ENCODE measurements around the gene IGF2R. TPM values are rescaled to one million over a fixed set of nuclear protein-coding genes. Genes with fewer than 3 reads are reported as not detected.
"Not testable (repeated sequence)": the region's sequence is repeated elsewhere in the genome, so short reads cannot be mapped to it uniquely, and the experiment has no call there.

IGF2R gene
- total RNA-seq, 1 experiment from 2014 or later = 75.3 TPM

DNA sequence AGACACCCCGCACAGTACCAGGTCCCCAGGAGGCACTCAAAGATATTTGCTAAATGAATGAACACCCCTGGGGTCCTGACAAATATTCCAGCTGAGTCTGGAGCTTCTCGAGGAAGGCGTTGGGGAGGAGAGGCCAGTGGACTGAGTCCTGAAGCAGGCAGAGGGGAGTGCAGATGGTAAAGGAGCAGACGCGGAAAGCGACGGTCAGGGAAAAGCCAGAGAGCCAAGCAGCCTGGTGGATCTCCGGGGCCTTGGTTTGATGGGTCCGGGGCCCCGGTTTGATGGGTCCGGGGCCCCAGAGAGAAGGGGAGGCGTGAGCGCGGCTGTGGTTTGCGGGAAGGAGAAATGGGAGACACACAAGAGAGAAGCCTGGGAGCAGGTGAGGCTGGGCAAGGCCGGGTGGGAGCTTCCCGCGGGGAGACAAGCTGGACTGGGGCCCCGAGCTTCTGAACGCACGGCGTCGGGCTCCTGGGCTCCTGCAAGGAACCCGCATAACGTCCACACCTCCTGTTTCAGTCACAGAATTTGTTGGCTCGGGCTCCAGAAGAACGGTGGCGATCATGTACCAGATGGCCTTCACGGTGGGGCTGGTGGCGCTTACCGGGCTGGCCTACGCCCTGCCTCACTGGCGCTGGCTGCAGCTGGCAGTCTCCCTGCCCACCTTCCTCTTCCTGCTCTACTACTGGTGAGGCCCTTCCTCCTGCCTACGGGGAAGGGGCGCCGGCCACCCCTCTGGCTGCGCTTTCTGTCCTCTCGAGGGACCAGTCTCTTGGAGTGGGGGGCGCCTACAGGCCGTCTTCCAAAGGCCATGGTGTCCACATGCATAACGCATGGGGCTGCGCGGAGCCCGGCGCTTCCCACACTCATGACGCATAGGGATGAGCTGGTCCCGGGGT lies 164.8 kb downstream of the IGF2R start:
- no peak for DNase-seq (ENCODE audit: low spot score)
- CTCF ChIA-PET = interaction anchor here (1.1 to 1.8 kb wide), 3 partner anchors 164 to 333 kb away, joined by 3 to 6 read pairs (median 3); no protein-coding TSS in a partner anchor

DNA sequence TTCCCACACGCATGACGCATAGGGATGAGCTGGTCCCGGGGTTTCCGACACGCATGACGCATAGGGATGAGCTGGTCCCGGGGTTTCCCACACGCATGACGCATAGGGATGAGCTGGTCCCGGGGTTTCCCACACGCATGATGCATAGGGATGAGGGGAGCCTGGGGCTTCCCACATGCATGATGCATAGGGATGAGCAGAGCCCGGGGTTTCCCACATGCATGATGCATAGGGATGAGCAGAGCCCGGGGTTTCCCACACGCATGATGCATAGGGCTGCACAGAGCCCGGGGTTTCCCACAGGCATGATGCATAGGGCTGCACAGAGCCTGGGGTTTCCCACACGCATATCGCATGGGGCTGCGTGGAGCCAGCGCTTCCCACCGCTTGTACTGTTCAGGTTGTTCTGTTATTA lies 165.5 kb downstream of the IGF2R start:
- H3K36me3 Mint-ChIP-seq; H3K4me3 Mint-ChIP-seq; H3K27ac Mint-ChIP-seq; H3K9me3 Mint-ChIP-seq; ATAC-seq; DNase-seq (ENCODE audit: low spot score): not testable (repeated sequence)
- Mint-ChIP-seq H3K4me1 (peaks cover 45% of the 10 kb centered on the region), H3K27me3 (ENCODE audit: low read depth) (peaks cover 45% of the 10 kb centered on the region)
- POLR2A ChIA-PET = interaction anchor here (0.6 kb wide), 2 partner anchors 69 to 244 kb away, joined by 3 read pairs; no protein-coding TSS in a partner anchor
- CTCF ChIA-PET = interaction anchor here (1.1 to 1.8 kb wide), 3 partner anchors 163 to 333 kb away, joined by 3 to 6 read pairs (median 3); no protein-coding TSS in a partner anchor

More for the DNA sequence above, 164.8 kb downstream of the IGF2R start:
- POLR2A ChIA-PET = interaction anchor here (0.6 kb wide), 2 partner anchors 70 to 245 kb away, joined by 3 read pairs; no protein-coding TSS in a partner anchor
- TF ChIP-seq, protein P1, sequence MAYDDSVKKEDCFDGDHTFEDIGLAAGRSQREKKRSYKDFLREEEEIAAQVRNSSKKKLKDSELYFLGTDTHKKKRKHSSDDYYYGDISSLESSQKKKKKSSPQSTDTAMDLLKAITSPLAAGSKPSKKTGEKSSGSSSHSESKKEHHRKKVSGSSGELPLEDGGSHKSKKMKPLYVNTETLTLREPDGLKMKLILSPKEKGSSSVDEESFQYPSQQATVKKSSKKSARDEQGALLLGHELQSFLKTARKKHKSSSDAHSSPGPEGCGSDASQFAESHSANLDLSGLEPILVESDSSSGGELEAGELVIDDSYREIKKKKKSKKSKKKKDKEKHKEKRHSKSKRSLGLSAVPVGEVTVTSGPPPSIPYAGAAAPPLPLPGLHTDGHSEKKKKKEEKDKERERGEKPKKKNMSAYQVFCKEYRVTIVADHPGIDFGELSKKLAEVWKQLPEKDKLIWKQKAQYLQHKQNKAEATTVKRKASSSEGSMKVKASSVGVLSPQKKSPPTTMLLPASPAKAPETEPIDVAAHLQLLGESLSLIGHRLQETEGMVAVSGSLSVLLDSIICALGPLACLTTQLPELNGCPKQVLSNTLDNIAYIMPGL (CRISPR knock-in tag; IDR thresholded peaks at IDR 0.05) = no peak
- no peak for TF ChIP-seq PRRX2 (CRISPR knock-in tag; IDR thresholded peaks at IDR 0.05)
- TF ChIP-seq FOXK1 (CRISPR knock-in tag; IDR thresholded peaks at IDR 0.05) = no peak
- no peak for TF ChIP-seq SP1 (CRISPR knock-in tag; conservative IDR thresholded peaks at IDR 0.05)
- TF ChIP-seq ZNF416 (CRISPR knock-in tag; IDR thresholded peaks at IDR 0.05) = no peak
- TF ChIP-seq TCF7 (CRISPR knock-in tag; IDR thresholded peaks at IDR 0.05; ENCODE audit: low read depth) = no peak
- TF ChIP-seq GTF2I (CRISPR knock-in tag; conservative IDR thresholded peaks at IDR 0.05) = no peak
- TF ChIP-seq IRF2 (CRISPR knock-in tag; IDR thresholded peaks at IDR 0.05; ENCODE audit: borderline replicate concordance, low read depth) = no peak
- TF ChIP-seq, protein P2, sequence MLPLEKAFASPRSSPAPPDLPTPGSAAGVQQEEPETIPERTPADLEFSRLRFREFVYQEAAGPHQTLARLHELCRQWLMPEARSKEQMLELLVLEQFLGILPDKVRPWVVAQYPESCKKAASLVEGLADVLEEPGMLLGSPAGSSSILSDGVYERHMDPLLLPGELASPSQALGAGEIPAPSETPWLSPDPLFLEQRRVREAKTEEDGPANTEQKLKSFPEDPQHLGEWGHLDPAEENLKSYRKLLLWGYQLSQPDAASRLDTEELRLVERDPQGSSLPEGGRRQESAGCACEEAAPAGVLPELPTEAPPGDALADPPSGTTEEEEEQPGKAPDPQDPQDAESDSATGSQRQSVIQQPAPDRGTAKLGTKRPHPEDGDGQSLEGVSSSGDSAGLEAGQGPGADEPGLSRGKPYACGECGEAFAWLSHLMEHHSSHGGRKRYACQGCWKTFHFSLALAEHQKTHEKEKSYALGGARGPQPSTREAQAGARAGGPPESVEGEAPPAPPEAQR (CRISPR knock-in tag; IDR thresholded peaks at IDR 0.05) = no peak
- no peak for TF ChIP-seq ZNF121 (CRISPR knock-in tag; IDR thresholded peaks at IDR 0.05)
- TF ChIP-seq NR1H2 (CRISPR knock-in tag; IDR thresholded peaks at IDR 0.05) = no peak
- TF ChIP-seq CBFB (CRISPR knock-in tag; IDR thresholded peaks at IDR 0.05; ENCODE audit: low read depth) = no peak
- TF ChIP-seq, protein P3, sequence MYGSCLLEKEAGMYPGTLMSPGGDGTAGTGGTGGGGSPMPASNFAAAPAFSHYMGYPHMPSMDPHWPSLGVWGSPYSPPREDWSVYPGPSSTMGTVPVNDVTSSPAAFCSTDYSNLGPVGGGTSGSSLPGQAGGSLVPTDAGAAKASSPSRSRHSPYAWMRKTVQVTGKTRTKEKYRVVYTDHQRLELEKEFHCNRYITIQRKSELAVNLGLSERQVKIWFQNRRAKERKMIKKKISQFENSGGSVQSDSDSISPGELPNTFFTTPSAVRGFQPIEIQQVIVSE (CRISPR knock-in tag; IDR thresholded peaks at IDR 0.05; ENCODE audit: borderline replicate concordance) = no peak
- no peak for TF ChIP-seq ZNF317 (CRISPR knock-in tag; IDR thresholded peaks at IDR 0.05; ENCODE audit: borderline replicate concordance, low read depth)
- TF ChIP-seq AFF4 (CRISPR knock-in tag; IDR thresholded peaks at IDR 0.05; ENCODE audit: borderline replicate concordance) = no peak
- TF ChIP-seq, protein P4, sequence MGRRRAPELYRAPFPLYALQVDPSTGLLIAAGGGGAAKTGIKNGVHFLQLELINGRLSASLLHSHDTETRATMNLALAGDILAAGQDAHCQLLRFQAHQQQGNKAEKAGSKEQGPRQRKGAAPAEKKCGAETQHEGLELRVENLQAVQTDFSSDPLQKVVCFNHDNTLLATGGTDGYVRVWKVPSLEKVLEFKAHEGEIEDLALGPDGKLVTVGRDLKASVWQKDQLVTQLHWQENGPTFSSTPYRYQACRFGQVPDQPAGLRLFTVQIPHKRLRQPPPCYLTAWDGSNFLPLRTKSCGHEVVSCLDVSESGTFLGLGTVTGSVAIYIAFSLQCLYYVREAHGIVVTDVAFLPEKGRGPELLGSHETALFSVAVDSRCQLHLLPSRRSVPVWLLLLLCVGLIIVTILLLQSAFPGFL (CRISPR knock-in tag; IDR thresholded peaks at IDR 0.05; ENCODE audit: borderline replicate concordance) = no peak
- no peak for TF ChIP-seq OVOL2 (CRISPR knock-in tag; IDR thresholded peaks at IDR 0.05; ENCODE audit: borderline replicate concordance)
- TF ChIP-seq KAT7 (CRISPR knock-in tag; IDR thresholded peaks at IDR 0.05; ENCODE audit: borderline replicate concordance) = no peak
- TF ChIP-seq ATF6 (CRISPR knock-in tag; IDR thresholded peaks at IDR 0.05) = no peak
- TF ChIP-seq ZNF396 (CRISPR knock-in tag; IDR thresholded peaks at IDR 0.05; ENCODE audit: borderline replicate concordance) = no peak
- peaks cover 40% of the 10 kb centered on the region for H3K4me1 Mint-ChIP-seq
- H3K36me3 Mint-ChIP-seq = no peaks in the 10 kb centered on the region
- peaks cover 49% of the 10 kb centered on the region for H3K27me3 Mint-ChIP-seq (ENCODE audit: low read depth)
- H3K4me3 Mint-ChIP-seq = no peak overlapping the region
- H3K9me3 Mint-ChIP-seq = no peaks in the 10 kb centered on the region
- ATAC-seq = peak; percentile 9
- no peak overlapping the region for H3K27ac Mint-ChIP-seq
